ENCODE results near the gene FAT1.

DNA sequence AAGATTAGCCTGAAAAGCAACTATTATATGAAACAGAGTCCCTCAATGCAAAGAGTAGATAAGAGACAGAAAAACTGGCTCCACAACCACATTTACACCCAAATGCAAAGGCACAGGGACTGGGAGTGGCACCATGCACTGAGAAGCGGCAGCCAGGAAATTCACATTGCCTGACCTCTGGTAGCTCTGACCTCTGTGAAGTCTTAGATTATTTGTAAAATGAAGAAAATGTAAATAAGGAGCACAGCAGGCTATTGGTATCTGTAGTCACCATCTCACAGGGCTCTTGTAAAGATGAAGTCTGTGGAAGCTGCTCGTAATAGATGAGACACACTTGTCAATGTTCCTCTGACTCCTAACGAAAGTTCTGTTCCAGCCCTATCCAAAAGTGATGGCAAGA is 69.7 kb downstream of the FAT1 start:
- TF ChIP-seq, protein P1, sequence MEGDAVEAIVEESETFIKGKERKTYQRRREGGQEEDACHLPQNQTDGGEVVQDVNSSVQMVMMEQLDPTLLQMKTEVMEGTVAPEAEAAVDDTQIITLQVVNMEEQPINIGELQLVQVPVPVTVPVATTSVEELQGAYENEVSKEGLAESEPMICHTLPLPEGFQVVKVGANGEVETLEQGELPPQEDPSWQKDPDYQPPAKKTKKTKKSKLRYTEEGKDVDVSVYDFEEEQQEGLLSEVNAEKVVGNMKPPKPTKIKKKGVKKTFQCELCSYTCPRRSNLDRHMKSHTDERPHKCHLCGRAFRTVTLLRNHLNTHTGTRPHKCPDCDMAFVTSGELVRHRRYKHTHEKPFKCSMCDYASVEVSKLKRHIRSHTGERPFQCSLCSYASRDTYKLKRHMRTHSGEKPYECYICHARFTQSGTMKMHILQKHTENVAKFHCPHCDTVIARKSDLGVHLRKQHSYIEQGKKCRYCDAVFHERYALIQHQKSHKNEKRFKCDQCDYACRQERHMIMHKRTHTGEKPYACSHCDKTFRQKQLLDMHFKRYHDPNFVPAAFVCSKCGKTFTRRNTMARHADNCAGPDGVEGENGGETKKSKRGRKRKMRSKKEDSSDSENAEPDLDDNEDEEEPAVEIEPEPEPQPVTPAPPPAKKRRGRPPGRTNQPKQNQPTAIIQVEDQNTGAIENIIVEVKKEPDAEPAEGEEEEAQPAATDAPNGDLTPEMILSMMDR (IDR thresholded peaks at IDR 0.05), result no peak
- TF ChIP-seq POLR2A (IDR thresholded peaks at IDR 0.05), result no peak

Measured in body of pancreas (tissue), 4 donors.